GM18526 (cell line): ENCODE measurements around the gene SAV1.

Experiments
- POLR2A ChIP-seq: IDR thresholded peaks from 3 replicates; pipeline ENCODE4 v1.6.1; 2011; ENCODE audit not compliant: insufficient read length; ENCODE audit errors: extremely low read depth

SAV1 gene

GRCh38 chr14:50622978-50623377 lies 45.1 kb downstream of the SAV1 start:
- no peak for TF ChIP-seq POLR2A

GRCh38 chr14:50620341-50620740 lies 47.8 kb downstream of the SAV1 start:
- TF ChIP-seq POLR2A, result no peak

- no peak for TF ChIP-seq POLR2A
Observed at GRCh38 chr14:50619569-50620141, 48.5 kb downstream of the SAV1 start.

GRCh38 chr14:50616275-50616674 lies 51.8 kb downstream of the SAV1 start:
- TF ChIP-seq POLR2A, result no peak

GRCh38 chr14:50615552-50615951 lies 52.6 kb downstream of the SAV1 start:
- TF ChIP-seq POLR2A, result no peak

DNA sequence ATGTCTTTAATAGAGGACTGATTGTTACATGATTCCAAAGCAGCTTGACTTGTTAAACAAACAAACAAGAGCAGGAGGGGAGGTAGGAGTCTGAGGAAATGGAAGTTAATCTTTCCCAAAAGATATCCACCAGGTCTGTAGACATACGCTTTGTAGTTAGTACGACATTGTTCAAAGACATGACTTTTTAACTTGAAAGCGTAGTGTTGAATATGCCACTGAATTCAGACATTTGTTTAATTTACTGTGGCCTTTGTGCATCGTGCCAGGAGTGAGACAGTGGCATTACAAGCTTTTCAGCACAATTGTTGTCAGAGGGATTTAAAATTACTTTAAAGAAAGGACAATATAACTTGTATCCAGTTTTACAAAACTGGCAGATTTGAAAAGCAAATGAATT lies 53.0 kb downstream of the SAV1 start:
- no peak for TF ChIP-seq POLR2A

- TF ChIP-seq POLR2A, result no peak
Observed at GRCh38 chr14:50612806-50613205, 55.3 kb downstream of the SAV1 start.

- TF ChIP-seq POLR2A, result no peak
Observed at GRCh38 chr14:50610465-50610864, 57.6 kb downstream of the SAV1 start.

DNA sequence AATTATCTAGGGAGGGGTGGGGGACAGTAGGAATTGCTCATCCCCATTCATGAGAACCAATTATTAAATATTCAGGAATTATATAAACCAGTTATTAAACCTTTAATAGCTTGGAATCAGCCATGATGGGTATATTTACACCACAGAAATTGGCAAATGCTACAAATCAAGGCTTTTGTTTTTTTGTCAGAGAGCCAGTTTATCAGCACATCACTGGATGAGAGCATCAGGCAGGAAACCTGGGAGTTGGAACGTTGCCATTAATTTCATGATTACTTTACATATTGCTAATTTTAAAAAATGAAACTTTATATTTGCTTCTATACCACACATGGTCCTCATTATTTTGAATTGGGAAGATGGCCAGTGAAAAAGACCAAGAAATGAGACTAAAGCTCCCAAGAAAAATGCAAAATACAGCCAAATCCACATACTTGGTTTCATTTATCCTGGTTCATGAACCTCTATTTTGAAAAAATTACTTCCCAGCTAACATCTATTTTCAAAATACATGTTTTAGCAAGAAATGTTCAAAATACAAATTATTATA lies 59.7 kb downstream of the SAV1 start:
- TF ChIP-seq POLR2A, result no peak

DNA sequence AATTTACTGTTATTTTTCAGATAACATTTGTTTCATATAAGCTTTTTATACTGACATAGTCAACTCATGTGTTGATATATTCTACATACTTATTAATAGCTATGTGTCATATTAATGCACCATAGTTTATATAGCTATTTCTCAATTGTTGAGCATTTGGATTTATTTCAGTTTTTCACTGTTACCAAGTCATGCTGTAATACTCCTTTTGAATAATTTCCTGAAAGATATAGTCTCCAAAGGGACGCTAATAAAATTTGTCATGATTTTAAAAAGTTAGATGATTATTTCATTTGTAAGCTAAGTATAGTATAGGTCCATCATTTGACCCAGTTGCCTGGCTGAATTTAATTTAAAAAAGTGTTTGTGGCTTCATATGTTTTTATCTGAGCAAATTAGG lies 60.3 kb downstream of the SAV1 start:
- TF ChIP-seq POLR2A, result no peak

DNA sequence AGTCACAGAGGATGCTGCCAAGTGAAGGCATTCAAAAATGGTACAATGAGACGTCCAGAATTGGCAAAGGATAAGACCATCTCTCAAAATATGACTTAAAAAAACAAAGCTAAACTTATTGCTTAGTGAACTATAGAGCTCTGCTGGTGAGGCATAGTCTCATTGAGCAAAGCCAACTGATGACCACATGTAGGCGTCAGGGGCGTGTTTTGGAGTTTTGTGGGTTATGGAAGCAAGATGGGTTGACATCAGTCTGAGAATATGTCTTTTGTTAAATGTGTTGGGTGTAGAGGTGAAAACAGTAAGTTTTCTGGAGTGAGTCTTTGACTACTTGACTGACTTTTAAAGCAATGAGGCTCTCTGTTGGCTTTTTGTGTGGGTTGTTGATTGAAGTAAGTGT lies 60.9 kb downstream of the SAV1 start:
- no peak for TF ChIP-seq POLR2A

DNA sequence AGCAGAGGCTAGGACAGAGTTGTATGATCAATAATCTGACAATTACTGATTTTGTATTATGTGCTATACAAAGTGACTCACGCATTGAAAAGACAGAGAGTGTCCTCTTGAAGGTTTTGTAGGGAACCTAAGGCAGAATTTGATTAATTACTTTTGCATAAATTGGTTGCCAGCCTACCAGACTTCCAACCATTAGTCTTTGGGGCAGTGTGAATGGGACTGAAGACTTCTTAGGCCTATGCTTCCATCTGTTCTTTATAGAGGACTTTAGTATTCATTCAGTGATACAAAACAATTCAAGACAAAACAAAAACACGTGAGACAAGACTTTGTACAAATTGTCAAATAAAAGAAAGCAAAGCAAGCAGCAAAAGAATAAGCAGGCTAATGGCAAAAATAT lies 61.6 kb downstream of the SAV1 start:
- no peak for TF ChIP-seq POLR2A

DNA sequence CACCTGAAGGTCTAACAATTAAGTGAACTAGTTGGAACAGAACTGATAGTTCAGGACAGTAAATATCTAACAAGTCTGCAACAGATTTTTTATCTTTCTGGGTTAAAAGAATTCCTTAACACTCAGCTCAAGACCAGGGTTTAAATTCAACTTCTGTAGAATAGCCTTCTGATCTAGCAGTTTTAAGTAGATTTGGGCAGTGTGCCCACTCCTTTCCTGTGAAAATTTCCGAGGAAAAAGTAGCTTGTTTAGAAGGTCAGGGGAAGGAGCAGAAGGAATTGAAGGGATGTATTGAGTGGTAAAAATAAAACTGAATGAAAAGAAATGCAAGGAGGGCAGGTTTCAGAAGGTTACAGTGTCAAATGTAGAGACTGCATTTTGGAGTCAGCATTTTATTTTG lies 62.3 kb downstream of the SAV1 start:
- no peak for TF ChIP-seq POLR2A

GRCh38 chr14:50603565-50603964 lies 64.5 kb downstream of the SAV1 start:
- no peak for TF ChIP-seq POLR2A

- no peak for TF ChIP-seq POLR2A
Observed at GRCh38 chr14:50602035-50602434, 66.1 kb downstream of the SAV1 start.

- no peak for TF ChIP-seq POLR2A
Observed at GRCh38 chr14:50601394-50601793, 66.7 kb downstream of the SAV1 start.

GRCh38 chr14:50600849-50601248 lies 67.3 kb downstream of the SAV1 start:
- TF ChIP-seq POLR2A, result no peak
